ENCODE measurements around the gene MGAT2.
"Not testable (repeated sequence)": the region's sequence is repeated elsewhere in the genome, so short reads cannot be mapped to it uniquely, and the experiment has no call there.

MGAT2 gene

DNA sequence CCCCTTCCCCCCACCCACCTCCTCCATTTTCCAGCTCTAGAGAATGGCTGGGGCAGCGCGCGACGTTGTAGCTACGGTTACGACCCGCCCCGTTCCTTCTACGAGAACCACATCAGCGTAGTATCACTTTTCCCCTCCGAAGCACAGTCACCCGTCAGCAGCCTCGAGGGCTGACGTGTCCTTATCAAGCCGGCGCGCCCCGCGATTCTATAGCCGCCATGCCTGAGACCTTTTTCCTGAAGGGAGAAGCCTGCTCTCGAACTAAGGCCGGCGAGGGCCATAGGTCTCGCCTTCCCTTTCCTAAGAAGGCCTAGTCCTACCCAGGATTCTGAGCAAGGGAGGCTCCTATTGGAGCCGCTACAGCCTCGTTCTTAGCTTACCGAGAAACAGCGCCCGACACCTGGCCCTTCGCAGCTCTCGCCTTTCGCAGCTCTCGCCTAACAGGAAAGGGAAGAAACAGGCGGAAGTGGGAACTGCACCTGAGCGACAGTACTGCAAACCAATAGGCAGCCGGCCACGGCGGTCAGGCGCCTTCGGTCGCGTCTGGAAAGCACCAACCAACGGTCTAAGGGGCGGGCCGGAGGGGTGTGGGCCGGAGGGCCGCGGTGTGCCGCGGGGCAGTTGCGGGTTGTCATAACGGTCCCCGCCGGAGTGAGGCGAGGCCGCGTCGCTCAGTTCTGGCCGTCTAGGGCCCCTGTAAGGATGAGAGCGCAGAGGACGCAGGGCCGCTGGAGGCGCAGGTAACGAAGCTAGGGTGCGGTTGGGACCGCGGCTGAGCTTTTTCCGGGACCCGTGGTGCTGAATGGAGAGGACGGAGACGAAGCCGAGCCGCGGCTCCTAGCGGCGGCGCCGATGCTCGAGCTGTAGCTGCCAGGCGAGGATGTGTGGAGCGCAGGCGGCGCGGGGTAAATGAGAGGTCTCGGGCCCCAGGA, at the start of gene MGAT2, which contains the start of gene RPL36AL:
TSS of gene MGAT2 (plus strand) at position 618 of the 932 bp plus-strand sequence. CDS start 470 bp downstream, outside the sequence.
TSS of gene RPL36AL (minus strand) at position 445 of the 932 bp plus-strand sequence. CDS start 1,522 bp downstream, outside the sequence.
- DNase-seq = peak; percentile 98

GRCh38 chr14:49574038-49574437, 46.6 kb upstream of the MGAT2 start:
- DNase-seq = no peak

- DNase-seq = no peak
These were observed 42.5 kb upstream of the MGAT2 start for GRCh38 chr14:49578141-49578540.

DNA sequence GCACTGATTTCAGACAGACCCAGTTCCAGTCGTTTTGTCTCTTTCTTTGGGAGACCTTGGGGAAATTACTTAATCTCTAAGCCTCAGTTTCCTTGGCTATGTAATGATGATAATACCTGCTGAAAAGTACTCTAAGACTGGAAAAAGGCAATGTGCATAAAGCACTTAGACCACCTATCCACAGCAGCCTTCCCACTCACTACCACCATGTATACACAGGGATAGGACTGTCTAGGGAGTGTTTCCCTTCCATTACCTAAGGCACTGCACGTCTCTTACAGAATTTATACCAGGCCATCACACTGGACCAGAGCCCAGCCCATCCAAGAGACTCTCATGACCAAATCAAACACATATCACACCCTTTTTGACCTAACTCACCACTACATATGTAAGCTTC, 40.8 kb upstream of the MGAT2 start:
- no peak for DNase-seq

GRCh38 chr14:49581209-49582112, 39.1 kb upstream of the MGAT2 start:
- no peak for DNase-seq

DNA sequence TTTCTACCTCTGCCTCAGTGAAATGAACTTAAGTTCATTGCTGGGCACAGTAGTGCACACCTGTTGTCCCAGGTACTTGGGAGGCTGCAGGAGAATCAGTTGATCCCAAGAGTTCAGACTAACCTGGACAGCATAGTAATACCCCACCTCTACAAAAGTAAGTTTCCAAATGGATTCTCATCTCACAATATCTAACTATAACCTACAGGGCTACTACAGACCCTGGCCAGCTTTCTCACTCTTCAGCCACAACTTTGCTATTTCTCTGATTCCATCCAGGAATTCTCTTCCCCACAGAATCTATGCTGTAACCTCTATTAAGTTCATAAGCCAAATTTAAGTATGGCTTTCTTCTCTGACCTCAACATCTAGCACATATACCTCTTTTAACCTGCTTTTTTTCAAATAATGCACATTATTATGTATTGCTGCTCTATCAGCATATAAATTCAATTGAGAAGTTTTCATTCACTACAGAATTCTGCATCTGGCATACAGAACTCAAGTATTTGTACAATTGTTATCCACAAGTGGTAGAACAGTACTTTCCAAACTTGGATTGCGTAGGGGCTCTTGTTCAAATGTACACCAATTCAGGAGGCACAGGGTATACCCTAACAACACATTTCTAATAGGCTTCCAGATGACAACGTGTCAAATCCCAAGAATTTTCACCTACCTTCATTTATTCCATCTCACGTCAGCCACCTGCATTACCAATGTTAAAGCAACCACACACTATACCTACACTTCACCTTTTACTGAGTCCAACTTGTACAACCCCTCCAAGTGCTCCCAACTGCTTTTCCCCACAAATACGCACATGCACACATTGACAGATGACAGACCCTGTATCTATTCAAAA, 38.3 kb upstream of the MGAT2 start:
- no peak for DNase-seq

DNA sequence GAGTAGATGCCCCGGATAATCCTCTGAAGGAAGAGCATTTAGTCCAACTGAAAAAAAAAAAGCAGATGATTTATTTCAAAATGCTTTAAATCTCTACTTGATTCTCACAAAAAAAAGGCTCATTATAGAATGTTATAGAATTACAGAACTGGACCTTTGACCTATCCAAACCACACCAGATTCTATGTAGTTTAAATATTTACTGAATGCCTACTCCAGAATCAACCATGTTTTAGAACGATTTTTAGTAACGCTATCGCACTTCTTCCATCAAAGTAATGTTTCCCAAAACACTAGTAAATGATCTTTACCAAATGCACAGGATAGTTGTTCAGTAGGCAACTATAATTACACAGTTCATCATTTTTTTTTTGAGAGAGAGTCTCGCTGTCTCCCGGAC, 37.0 kb upstream of the MGAT2 start:
- DNase-seq = no peak

DNA sequence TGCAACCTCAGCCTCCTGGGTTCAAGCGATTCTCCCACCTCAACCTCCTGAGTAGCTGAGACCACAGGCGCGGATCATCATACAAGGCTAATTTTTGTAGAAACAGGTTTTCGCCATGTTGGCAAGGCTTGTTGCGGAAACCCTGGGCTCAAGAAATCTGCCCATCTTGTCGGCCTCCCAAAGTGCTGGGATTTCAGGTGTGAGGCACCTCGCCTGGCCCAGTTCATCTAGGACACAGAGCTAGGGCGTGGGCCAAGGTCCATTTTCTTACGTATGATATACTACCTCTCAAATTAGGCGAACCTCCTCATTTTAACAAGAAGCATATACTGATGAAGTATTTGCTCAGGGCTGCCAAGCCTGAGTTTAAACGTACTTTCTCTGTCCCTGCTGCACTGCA, 36.5 kb upstream of the MGAT2 start:
- no peak for DNase-seq

DNA sequence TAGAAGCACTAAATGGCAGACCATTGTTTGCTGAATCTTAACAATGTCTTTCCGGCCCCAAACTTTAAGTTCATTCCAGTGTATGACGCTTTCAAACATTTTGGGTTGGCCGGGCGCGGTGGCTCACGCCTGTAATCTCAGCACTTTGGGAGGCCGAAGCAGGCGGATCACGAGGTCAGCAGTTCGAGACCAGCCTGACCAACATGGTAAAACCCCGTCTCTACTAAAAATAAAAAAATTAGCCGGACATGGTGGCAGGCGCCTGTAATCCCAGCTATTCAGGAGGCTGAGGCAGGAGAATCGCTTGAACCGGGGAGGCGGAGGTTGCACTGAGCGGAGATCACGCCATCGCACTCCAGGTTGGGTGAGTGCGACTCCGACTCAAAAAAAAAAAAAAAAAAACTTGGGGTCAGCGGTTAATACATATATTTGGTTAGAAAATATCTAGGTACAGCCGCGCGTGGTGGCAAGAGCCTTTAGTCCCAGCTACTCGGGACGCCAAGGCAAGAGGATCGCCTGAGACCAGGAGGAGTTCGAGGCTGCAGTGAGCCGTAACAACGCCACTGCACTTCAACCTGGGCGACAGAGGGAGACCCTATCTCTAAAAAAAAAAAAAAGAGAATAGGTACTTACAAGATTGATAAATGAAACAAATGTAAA, 35.5 kb upstream of the MGAT2 start:
- not testable (repeated sequence) for DNase-seq

DNA sequence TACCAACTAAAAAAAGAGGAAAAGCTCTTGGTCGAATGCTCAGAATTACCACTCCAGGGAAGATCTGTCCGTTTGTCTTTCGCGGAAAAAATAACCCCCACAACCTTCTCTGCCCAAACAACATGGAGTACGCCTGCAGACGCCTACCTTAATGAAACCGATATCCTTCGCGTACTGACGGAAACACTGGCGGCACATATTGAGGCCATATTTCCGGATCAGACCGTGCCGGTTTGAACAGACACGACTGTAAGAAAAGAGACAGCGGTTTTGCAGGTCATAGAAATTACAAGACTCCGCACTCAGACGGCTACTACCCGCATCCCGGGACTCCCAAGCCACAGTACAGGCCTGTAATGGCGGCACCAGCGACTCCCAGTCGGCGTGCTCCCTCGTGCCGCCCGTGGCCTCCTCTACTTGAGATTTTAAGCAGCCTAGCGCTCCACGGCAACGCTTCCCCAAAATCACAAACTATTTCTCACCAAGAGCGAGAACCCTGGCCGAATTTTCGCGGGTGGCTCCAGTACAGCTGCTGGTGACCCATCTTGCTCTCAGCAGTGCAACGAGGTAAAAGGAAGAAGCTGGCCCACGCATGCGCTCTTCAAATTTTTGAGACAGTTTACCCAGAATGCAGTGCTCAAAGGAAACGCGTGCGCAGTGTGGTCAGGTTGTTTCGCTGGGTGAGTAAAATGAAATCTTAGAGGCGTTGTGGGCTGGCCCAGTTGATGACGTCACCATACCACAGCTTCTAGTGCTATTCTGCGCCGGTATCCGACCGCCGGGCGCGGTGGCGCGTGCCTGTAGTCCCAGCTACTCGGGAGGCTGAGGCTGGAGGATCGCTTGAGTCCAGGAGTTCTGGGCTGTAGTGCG, 34.6 kb upstream of the MGAT2 start, which contains the start of gene RPS29:
TSS of gene RPS29 (minus strand) at position 578 of the 870 bp plus-strand sequence. CDS start at position 544, 34 bp downstream.
- peak; percentile 99 for DNase-seq

DNA sequence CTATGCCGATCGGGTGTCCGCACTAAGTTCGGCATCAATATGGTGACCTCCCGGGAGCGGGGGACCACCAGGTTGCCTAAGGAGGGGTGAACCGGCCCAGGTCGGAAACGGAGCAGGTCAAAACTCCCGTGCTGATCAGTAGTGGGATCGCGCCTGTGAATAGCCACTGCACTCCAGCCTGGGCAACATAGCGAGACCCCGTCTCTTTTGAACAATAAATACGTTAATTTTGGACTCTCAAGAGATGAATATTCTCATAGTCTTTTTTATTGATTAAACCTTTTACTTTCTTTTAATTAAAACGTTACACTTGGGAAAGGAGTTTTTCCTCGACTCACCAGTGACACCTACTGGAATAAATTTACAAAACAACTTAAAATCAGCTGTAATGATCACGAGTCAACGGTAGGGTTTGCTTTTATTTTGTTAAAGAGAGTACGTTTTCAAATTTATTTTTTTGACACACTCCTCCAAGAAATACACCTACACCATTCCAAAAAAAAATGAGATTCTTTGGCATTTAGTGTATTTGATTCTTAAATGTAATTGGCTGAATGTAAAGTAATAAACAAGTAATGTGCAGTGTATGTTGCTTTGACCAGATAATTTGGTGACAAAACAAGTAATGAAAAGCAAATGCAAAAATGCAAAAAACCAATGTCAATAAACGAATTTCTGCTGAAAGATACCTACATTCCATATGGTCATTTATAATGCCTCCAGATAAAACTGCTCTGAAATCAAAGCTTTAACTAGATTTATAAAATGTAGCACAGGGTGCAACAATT, 33.7 kb upstream of the MGAT2 start:
- peak; percentile 81 for DNase-seq

DNA sequence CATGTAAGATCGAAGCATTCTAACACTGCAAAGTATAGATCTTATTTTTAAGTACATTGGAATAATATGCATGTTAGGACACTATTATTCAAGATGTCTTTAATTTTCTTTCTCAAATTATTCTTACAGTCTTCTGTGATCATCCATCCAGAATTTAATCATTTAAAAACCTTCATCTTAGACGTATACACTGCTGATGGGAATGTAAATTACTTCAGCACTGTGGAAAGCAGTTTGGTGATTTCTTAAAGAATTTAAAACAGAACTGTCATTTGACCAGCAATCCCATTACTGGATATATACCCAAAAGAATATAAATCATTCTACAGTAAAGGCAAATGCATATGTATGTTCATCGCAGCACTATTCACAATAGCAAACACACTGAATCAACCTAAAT, 31.2 kb upstream of the MGAT2 start:
- no peak for DNase-seq

DNA sequence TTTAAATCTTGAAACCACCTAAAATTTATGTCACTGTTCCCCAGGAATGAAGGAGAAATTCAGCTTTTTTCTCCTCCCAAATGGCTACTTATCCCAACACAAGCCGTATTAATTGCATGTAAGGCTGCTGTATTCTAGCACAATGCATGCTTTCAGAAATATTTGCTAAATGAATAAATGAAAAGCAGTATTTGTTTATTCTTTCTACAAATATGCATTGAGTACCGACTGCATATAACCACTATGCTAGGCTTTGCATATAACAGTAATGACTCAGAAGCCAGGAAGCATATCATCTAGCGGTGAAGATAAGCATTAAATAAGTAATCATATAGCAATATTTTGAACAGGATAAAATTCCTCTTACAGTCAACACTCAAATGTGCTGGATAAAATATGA, 27.6 kb upstream of the MGAT2 start:
- DNase-seq = no peak

DNA sequence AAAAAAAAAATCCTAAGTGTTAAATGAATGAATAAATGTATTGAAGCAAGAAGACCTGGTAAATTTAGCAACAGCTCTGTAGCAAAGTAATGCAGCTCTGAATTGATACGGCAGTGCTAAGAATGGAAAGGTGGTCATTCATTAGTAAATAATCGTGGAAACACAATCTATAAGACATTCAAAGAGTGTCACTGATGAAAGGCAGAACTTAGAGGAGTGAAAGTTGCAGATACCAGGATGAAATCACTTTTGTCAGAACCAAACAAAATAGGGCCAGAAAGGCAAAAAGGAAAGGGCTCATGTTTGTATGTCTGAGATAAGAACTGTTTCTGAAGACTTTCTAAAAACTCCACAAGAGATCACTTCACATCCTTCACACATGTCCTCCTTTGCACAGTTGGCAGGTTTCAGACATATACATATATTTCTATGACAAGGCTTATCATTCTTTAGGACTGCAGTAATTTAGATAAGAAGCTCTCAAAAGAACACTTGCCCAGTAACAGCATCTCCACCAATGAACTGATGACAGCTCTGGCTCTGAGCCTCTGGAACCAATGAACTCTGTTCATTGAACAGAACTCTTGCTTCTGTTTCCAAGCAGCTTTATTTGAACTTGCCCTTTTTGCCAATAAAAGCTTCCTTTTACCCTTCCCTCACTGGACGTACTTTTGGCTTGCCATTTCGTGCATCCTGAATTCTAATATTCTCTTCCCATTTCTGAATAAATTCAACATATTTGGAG, 26.1 kb upstream of the MGAT2 start:
- DNase-seq = no peak

GRCh38 chr14:49598189-49598484, 22.5 kb upstream of the MGAT2 start:
- no peak for DNase-seq

- peak; percentile 92 for DNase-seq
These were observed 21.9 kb upstream of the MGAT2 start, which contains the start of gene LRR1 for GRCh38 chr14:49598485-49599300. Gene LRR1, plus strand, starts transcription at chr14:49598940. Its CDS starts 81 bp downstream, at chr14:49599021.

DNA sequence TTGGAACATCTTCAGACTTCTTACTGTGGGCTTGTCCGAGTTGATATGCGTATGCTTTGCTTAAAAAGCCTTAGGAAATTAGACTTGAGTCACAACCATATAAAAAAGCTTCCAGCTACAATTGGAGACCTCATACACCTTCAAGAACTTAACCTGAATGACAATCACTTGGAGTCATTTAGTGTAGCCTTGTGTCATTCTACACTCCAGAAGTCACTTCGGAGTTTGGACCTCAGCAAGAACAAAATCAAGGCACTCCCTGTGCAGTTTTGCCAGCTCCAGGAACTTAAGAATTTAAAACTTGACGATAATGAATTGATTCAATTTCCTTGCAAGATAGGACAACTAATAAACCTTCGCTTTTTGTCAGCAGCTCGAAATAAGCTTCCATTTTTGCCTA, 13.0 kb upstream of the MGAT2 start:
- DNase-seq = no peak

- DNase-seq = no peak
These were observed 8.3 kb upstream of the MGAT2 start for GRCh38 chr14:49612251-49612650.
